Activated gamma-delta T cell (primary cell): ENCODE data around the gene UBAP1L.
A peak's percentile ranks its signal among the peaks of the same experiment; 100 is the strongest.
"Not testable (repeated sequence)": the region's sequence is repeated elsewhere in the genome, so short reads cannot be mapped to it uniquely, and the experiment has no call there.

ENCODE experiments used
- DNase-seq: peaks from one replicate; lab custom pipeline; 2025; lab: John Stamatoyannopoulos, UW
- total RNA-seq, 2 donors: gene quantifications; one replicate each; lab custom pipeline; 2026; lab: John Stamatoyannopoulos, UW

The UBAP1L gene
- total RNA-seq, result 20.7 to 29.7 reads per million in 2 donors

GRCh38 chr15:65115086-65115485 lies at the start of gene UBAP1L:
TSS of gene UBAP1L (minus strand) at chr15:65115200. CDS start at chr15:65106215, 8,985 bp downstream.
- DNase-seq, result no peak

GRCh38 chr15:65164139-65164538 lies 49.1 kb upstream of the UBAP1L start:
- DNase-seq, result no peak

GRCh38 chr15:65163041-65163440 lies 48.0 kb upstream of the UBAP1L start:
- DNase-seq, result no peak

- no peak for DNase-seq
Observed at GRCh38 chr15:65156692-65157091, 41.7 kb upstream of the UBAP1L start.

- DNase-seq, result no peak
Observed at GRCh38 chr15:65154720-65155119, 39.7 kb upstream of the UBAP1L start.

- DNase-seq, result no peak
Observed at GRCh38 chr15:65147902-65148301, 32.9 kb upstream of the UBAP1L start.

GRCh38 chr15:65146438-65146837 lies 31.4 kb upstream of the UBAP1L start:
- DNase-seq, result no peak

- DNase-seq, result not testable (repeated sequence)
Observed at GRCh38 chr15:65138631-65139030, 23.6 kb upstream of the UBAP1L start.

GRCh38 chr15:65137893-65138292 lies 22.9 kb upstream of the UBAP1L start:
- not testable (repeated sequence) for DNase-seq

- not testable (repeated sequence) for DNase-seq
Observed at GRCh38 chr15:65137089-65137488, 22.1 kb upstream of the UBAP1L start.

GRCh38 chr15:65134538-65134937 lies 19.5 kb upstream of the UBAP1L start:
- DNase-seq, result no peak

- DNase-seq, result peak; percentile 42
Observed at GRCh38 chr15:65133548-65134200, 18.7 kb upstream of the UBAP1L start, which contains the start of gene PDCD7. TSS of gene PDCD7 (minus strand) at chr15:65133808. CDS start at chr15:65133781, 27 bp downstream.

GRCh38 chr15:65132878-65133547 lies 18.0 kb upstream of the UBAP1L start:
- peak; percentile 21 for DNase-seq

GRCh38 chr15:65130941-65131340 lies 15.9 kb upstream of the UBAP1L start:
- no peak for DNase-seq

GRCh38 chr15:65115542-65115941 lies 542 bp upstream of the UBAP1L start:
- DNase-seq, result no peak

GRCh38 chr15:65110676-65111292 lies 4.2 kb downstream of the UBAP1L start:
- DNase-seq, result no peak

- no peak for DNase-seq
Observed at GRCh38 chr15:65106011-65106590, 8.9 kb downstream of the UBAP1L start.

- no peak for DNase-seq
Observed at GRCh38 chr15:65105038-65105437, 10.0 kb downstream of the UBAP1L start.

GRCh38 chr15:65102912-65103311 lies 12.1 kb downstream of the UBAP1L start:
- DNase-seq, result no peak

- peak; percentile 11 for DNase-seq
Observed at GRCh38 chr15:65101891-65102708, 12.9 kb downstream of the UBAP1L start.

- DNase-seq, result no peak
Observed at GRCh38 chr15:65101411-65101890, 13.5 kb downstream of the UBAP1L start.
